ENCODE results near the gene HOXC9. TPM values are rescaled to one million over a fixed set of nuclear protein-coding genes. Genes with fewer than 3 reads are reported as not detected.

Gene HOXC9
- total RNA-seq, 2 donors from 2014 or later, result not detected

- intact Hi-C loops (cut with DNase I), result no loop called here
- DNase-seq (no peak), ATAC-seq (no peak)
- peaks cover 6 to 77% of the 10 kb centered on the region in 2 donors for H3K27me3 ChIP-seq
- no peak overlapping the region for H3K27ac ChIP-seq
- TF ChIP-seq CTCF (IDR thresholded peaks at IDR 0.05), result no peak
- no peak for TF ChIP-seq POLR2A (IDR thresholded peaks at IDR 0.05)
- no peaks in the 10 kb centered on the region for H3K36me3 ChIP-seq (replicated peaks in 1 of 2; ENCODE audit: insufficient read depth in 1 of 2, low read depth in 2 of 2)
- peaks cover 39% of the 10 kb centered on the region for H3K4me1 ChIP-seq
- no peaks in the 10 kb centered on the region for H3K9me3 ChIP-seq
- no peak overlapping the region for H3K4me3 ChIP-seq
- 9 to 11% methylated on average over 16 to 17 of the region's 17 CpGs for WGBS, 2 donors
These were observed 5.0 kb upstream of the HOXC9 start for GRCh38 chr12:53995002-53995377.

- peak; percentile 24 for ATAC-seq
- peaks cover 11 to 77% of the 10 kb centered on the region in 2 donors for H3K27me3 ChIP-seq
- DNase-seq, result peak in 1 of 4 donors; percentile 40
- intact Hi-C loops (cut with DNase I), result no loop called here
- no peaks in the 10 kb centered on the region for H3K36me3 ChIP-seq (replicated peaks in 1 of 2; ENCODE audit: insufficient read depth in 1 of 2, low read depth in 2 of 2)
- TF ChIP-seq CTCF (IDR thresholded peaks at IDR 0.05) (no peak), POLR2A (IDR thresholded peaks at IDR 0.05) (no peak)
- H3K4me1 ChIP-seq, result peaks cover 45% of the 10 kb centered on the region
- WGBS, 2 donors, result 13 to 16% methylated on average over 40 to 43 of the region's 48 CpGs
- H3K27ac ChIP-seq, result no peak overlapping the region
- H3K9me3 ChIP-seq, result no peaks in the 10 kb centered on the region
- no peak overlapping the region for H3K4me3 ChIP-seq
These were observed 4.4 kb upstream of the HOXC9 start for GRCh38 chr12:53995378-53996239.

- H3K4me1 ChIP-seq, result peaks cover 47% of the 10 kb centered on the region
- no peak for ATAC-seq
- no peak overlapping the region for H3K4me3 ChIP-seq
- WGBS, 2 donors, result 44 to 53% methylated on average over 28 to 29 of the region's 29 CpGs
- TF ChIP-seq POLR2A (IDR thresholded peaks at IDR 0.05) (no peak), CTCF (IDR thresholded peaks at IDR 0.05) (no peak)
- H3K9me3 ChIP-seq, result no peaks in the 10 kb centered on the region
- DNase-seq, result no peak
- H3K27ac ChIP-seq, result no peak overlapping the region
- peaks cover 11 to 79% of the 10 kb centered on the region in 2 donors for H3K27me3 ChIP-seq
- no peaks in the 10 kb centered on the region for H3K36me3 ChIP-seq (replicated peaks in 1 of 2; ENCODE audit: insufficient read depth in 1 of 2, low read depth in 2 of 2)
- intact Hi-C loops (cut with DNase I), result no loop called here
These were observed 3.4 kb upstream of the HOXC9 start for GRCh38 chr12:53996240-53997203.

GRCh38 chr12:53997204-53998109 lies 2.5 kb upstream of the HOXC9 start:
- TF ChIP-seq POLR2A (IDR thresholded peaks at IDR 0.05) (no peak), CTCF (IDR thresholded peaks at IDR 0.05) (no peak)
- Histone ChIP-seq H3K36me3 (replicated peaks in 1 of 2; ENCODE audit: insufficient read depth in 1 of 2, low read depth in 2 of 2) (no peaks in the 10 kb centered on the region), H3K4me1 (peaks cover 47% of the 10 kb centered on the region), H3K27me3 (peaks cover 11 to 85% of the 10 kb centered on the region in 2 donors), H3K9me3 (no peaks in the 10 kb centered on the region), H3K4me3 (no peak overlapping the region), H3K27ac (no peak overlapping the region)
- no peak for ATAC-seq
- 13 to 19% methylated on average over 31 to 35 of the region's 35 CpGs for WGBS, 2 donors
- no peak for DNase-seq
- intact Hi-C loops (cut with DNase I), result no loop called here
